Heart left ventricle (tissue), 16 donors: ENCODE results near the gene MTUS2. TPM values are rescaled to one million over a fixed set of nuclear protein-coding genes. Genes with fewer than 3 reads are reported as not detected.

Experiments used
- ATAC-seq, 4 donors: fragments of 200-7000 bp; cut with Tn5 transposase; one replicate each; pipeline ENCODE4 v1.9.1; 2020 to 2022; ENCODE audit warnings: moderate library complexity in 4 of 4, mild to moderate bottlenecking in 3 of 4, moderate number of reproducible peaks in 1 of 4
- DNase-seq, 5 donors: peaks; one replicate each; pipeline ENCODE4 v3.0.0-alpha.2; 2020
- H3K27ac ChIP-seq, 12 donors: fragments of 200-600 bp; sonication (generic) in 4 of 12; one replicate each; pipeline versions ENCODE4 v1.5.0 to v1.8.0; 2016 to 2022; ENCODE audit warnings: mild to moderate bottlenecking in 2 of 12
- H3K27me3 ChIP-seq, 9 donors: fragments of 200-600 bp; sonication (generic) in 2 of 9; one replicate each; pipeline versions ENCODE4 v1.5.1 to v1.8.0; 2016 to 2022; ENCODE audit warnings: mild to moderate bottlenecking in 3 of 9
- H3K36me3 ChIP-seq, 9 donors: fragments of 200-600 bp; sonication (generic) in 2 of 9; one replicate each; pipeline versions ENCODE4 v1.5.0 to v1.8.0; 2018 to 2022; ENCODE audit warnings: mild to moderate bottlenecking in 2 of 9
- H3K4me1 ChIP-seq, 12 donors: fragments of 200-600 bp; sonication (generic) in 4 of 12; one replicate each; pipeline versions ENCODE4 v1.5.0 to v1.8.0; 2016 to 2022; ENCODE audit warnings: mild to moderate bottlenecking in 3 of 12
- H3K4me3 ChIP-seq, 12 donors: fragments of 200-600 bp; sonication (generic) in 4 of 12; one replicate each; pipeline versions ENCODE4 v1.5.0 to v1.8.0; 2017 to 2022; ENCODE audit warnings: mild to moderate bottlenecking in 9 of 12, moderate library complexity in 4 of 12
- H3K9me3 ChIP-seq, 12 donors: fragments of 200-600 bp; sonication (generic) in 4 of 12; one replicate each; pipeline versions ENCODE4 v1.5.0 to v1.8.0; 2016 to 2022; ENCODE audit warnings: mild to moderate bottlenecking in 1 of 12
- POLR2A ChIP-seq, 2 donors: fragments of 450-650 bp; IDR thresholded peaks; one replicate each; pipeline ENCODE4 v1.6.1; 2017; ENCODE audit warnings: antibody characterized with exemption in 2 of 2, mild to moderate bottlenecking in 2 of 2, moderate library complexity in 2 of 2
- WGBS, 4 donors: extraction: QIAGEN DNeasy Blood & Tissue Kit in 2 of 4; methylation state at CpG; one replicate each; pipeline versions ENCODE4 v1.1.5 to v1.1.7; 2013 to 2018; 5-methylcytosine and 5-hydroxymethylcytosine counted together
- intact Hi-C, 10 donors: fragments of 100-400 bp; cut with DNase I; formaldehyde crosslinking; loops; one replicate each; pipeline versions ENCODE4 v1.11.1 to v1.14.2; 2022
- polyA plus RNA-seq, 2 donors: library from polyadenylated mRNA; stranded (reverse); fragments of 200-250 nt; gene quantifications; one replicate each; pipeline ENCODE4 v1.2.3, GENCODE V29; 2013
- total RNA-seq, 9 donors: library from RNA; depleted of rRNA in 2 of 9; stranded (reverse); fragments of >200 nt in 2 of 9; fragmentation: NEBNext Ultra II Directional in 3 of 9; extraction: Animal tissue kit (Norgen Biotek cat#: 25700) in 3 of 9; gene quantifications; one replicate each; pipeline versions ENCODE4 v1.1.0 to v1.2.4, GENCODE V29; 2016 to 2023
- TF ChIP-seq, protein P1 (sequence below), 12 donors: fragments of 200-600 bp; sonication (generic) in 4 of 12; IDR thresholded peaks; one replicate each; pipeline versions ENCODE4 v1.5.0 to v1.8.0; 2018 to 2022; ENCODE audit warnings: antibody characterized with exemption in 12 of 12, mild to moderate bottlenecking in 5 of 12
- donor health status: ischemic (EF 13 %, LVEDD 7.1; RV severe dilation, severe dysfunction).
- donor health status: healthy with polysubstance abuse.
- donor health status: DM: no; HTN: yes; CAD: no.
- donor health status: DM: no; HTN: no; CAD: no.
- donor health status: ischemic (EF 25% LVEDD 6.9; RV normal size, moderate dysfunction).
- donor health status: ischemic (EF 25% LVEDD 5.7; RV mildly dilated, moderate dysfunction).
- donor health status: healthy.
- donor health status: DM: yes; HTN: yes; CAD: no.
- donor health status: ischemic (EF 35%, LVEDD 5.7; RV mildly dilated, moderate dysfunction).
- donor health status: nonischemic (EF 11% LVEDD 7.7; RV severe dilation, severe dysfunction).
- donor health status: DM: yes; HTN: yes; CAD: no.
- donor health status: PGD.
- donor health status: ischemic (EF 29% LVEDD 5.4; RV normal size, mild dysfunction).
- donor health status: nonischemic (EF 23%, LVEDD 6.1; RV moderate dilation, normal function).

MTUS2 gene
- total and polyA plus RNA-seq, 11 donors: 28.7 to 174 (median 67.9) TPM

- Histone ChIP-seq H3K4me1 (peaks cover 0 to 7% (median 0%) of the 10 kb centered on the region in 12 donors), H3K9me3 (no peaks in the 10 kb centered on the region), H3K4me3 (no peak overlapping the region), H3K27ac (no peak overlapping the region), H3K27me3 (no peaks in the 10 kb centered on the region), H3K36me3 (no peaks in the 10 kb centered on the region)
- intact Hi-C loops: no loop called here
- 91 to 96% (median 94%) methylated on average over 19 of the region's 19 CpGs for WGBS, 4 donors
- ATAC-seq: no peak
- DNase-seq: no peak
- TF ChIP-seq POLR2A (IDR thresholded peaks at IDR 0.05): no peak
- TF ChIP-seq, protein P1, sequence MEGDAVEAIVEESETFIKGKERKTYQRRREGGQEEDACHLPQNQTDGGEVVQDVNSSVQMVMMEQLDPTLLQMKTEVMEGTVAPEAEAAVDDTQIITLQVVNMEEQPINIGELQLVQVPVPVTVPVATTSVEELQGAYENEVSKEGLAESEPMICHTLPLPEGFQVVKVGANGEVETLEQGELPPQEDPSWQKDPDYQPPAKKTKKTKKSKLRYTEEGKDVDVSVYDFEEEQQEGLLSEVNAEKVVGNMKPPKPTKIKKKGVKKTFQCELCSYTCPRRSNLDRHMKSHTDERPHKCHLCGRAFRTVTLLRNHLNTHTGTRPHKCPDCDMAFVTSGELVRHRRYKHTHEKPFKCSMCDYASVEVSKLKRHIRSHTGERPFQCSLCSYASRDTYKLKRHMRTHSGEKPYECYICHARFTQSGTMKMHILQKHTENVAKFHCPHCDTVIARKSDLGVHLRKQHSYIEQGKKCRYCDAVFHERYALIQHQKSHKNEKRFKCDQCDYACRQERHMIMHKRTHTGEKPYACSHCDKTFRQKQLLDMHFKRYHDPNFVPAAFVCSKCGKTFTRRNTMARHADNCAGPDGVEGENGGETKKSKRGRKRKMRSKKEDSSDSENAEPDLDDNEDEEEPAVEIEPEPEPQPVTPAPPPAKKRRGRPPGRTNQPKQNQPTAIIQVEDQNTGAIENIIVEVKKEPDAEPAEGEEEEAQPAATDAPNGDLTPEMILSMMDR (IDR thresholded peaks at IDR 0.05): no peak
Measured at GRCh38 chr13:29359181-29359580, 539.0 kb downstream of the MTUS2 start.

- Histone ChIP-seq H3K27ac (no peak overlapping the region), H3K27me3 (no peaks in the 10 kb centered on the region), H3K4me3 (no peak overlapping the region), H3K9me3 (no peaks in the 10 kb centered on the region), H3K36me3 (no peaks in the 10 kb centered on the region), H3K4me1 (no peaks in the 10 kb centered on the region)
- 53 to 67% (median 55%) methylated on average over 3 of the region's 3 CpGs for WGBS, 4 donors
- peak in 1 of 4 donors; percentile 28 for ATAC-seq
- DNase-seq: no peak
- no peak for TF ChIP-seq POLR2A (IDR thresholded peaks at IDR 0.05)
- intact Hi-C loops: loop anchor here in 8 of 10 donors (5.0 to 10.0 kb wide), 8 partner anchors 97 to 557 kb away; partner anchors contain the start of gene MTUS2 (in 2 of the 8)
Measured at GRCh38 chr13:29361716-29362115, 541.6 kb downstream of the MTUS2 start.

GRCh38 chr13:29362849-29363604 is 542.9 kb downstream of the MTUS2 start:
- Histone ChIP-seq H3K4me3 (no peak overlapping the region), H3K36me3 (no peaks in the 10 kb centered on the region), H3K27me3 (no peaks in the 10 kb centered on the region), H3K9me3 (no peaks in the 10 kb centered on the region), H3K27ac (no peak overlapping the region), H3K4me1 (no peaks in the 10 kb centered on the region)
- peak in 2 of 5 donors; percentile 15 to 27 for DNase-seq
- TF ChIP-seq, protein P1 (IDR thresholded peaks at IDR 0.05): peak; percentile 61 to 86 (median 79)
- TF ChIP-seq POLR2A (IDR thresholded peaks at IDR 0.05): no peak
- peak; percentile 74 to 91 (median 84) for ATAC-seq
- intact Hi-C loops: loop anchor here in 8 of 10 donors (5.0 to 10.0 kb wide), 8 partner anchors 98 to 558 kb away; partner anchors contain the start of gene MTUS2 (in 2 of the 8)
- 3 to 7% (median 5%) methylated on average over 6 of the region's 6 CpGs for WGBS, 4 donors

DNA sequence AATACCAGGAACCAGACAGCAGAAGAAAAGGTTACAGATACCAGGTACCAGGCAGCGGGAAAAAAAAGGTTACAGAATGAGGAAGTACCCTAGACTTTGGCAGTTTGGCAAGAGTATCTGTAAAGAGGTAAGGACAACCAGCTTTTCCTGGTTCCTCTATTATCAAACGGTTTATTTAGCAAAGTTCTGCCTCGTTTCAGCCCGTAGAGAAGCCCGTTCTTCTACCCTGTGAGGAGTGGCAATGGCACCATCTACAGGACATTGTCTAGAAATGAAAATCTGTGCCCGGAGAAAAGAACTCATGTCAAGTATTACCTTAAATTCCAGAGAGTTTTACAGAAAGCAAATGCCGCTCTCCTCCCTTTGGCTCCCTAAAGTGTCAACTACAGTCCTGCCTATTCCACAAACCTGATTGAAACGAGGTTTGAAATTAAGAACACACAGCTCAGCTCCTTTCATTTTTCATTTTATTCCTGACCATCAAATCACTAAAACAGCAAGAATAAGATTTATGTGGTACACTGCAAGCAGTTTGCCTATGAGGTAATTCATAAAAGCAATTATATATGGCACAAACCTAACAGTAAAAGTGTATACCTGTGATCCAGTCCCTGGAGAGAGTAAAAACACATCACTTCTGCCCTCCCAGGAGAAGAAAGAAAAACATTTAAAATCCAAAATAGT is 549.1 kb downstream of the MTUS2 start:
- intact Hi-C loops: loop anchor here in 6 of 10 donors (5.0 to 10.0 kb wide), 6 partner anchors 104 to 564 kb away; partner anchors contain the start of gene MTUS2 (in 1 of the 6)
- peak in 2 of 4 donors; percentile 45 to 50 for ATAC-seq
- Histone ChIP-seq H3K4me3 (no peak overlapping the region), H3K4me1 (peaks cover 0 to 5% (median 0%) of the 10 kb centered on the region in 12 donors), H3K9me3 (peaks cover 0 to 4% (median 0%) of the 10 kb centered on the region in 12 donors), H3K27me3 (peaks cover 0 to 5% (median 0%) of the 10 kb centered on the region in 9 donors), H3K36me3 (no peaks in the 10 kb centered on the region), H3K27ac (no peak overlapping the region)
- WGBS, 4 donors: 10 to 13% (median 12%) methylated on average over 8 of the region's 8 CpGs
- no peak for DNase-seq
- TF ChIP-seq, protein P1 (IDR thresholded peaks at IDR 0.05): peak; percentile 9 to 58 (median 40)
- no peak for TF ChIP-seq POLR2A (IDR thresholded peaks at IDR 0.05)
